ENCODE data around the gene GSC2.

GSC2 gene

DNA sequence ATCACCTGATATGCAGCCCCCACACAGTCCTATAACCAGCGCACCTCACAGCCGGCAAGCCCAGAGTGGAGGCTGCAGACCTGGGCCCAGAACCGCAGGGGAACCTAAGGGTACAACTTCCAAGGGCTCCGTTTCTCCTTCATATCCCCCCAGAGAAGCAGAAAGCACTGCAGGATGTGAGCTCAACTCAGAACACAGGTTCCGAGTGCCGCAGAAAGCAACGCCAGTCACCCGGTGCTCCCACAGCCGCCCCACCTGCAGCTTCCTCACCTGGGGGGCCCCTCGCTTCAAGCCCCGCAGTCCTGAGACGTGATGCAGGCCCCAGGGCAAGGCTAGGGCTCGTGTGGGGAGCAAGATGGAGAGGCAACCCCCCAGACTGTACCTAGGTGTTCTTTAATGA, 16.5 kb downstream of the GSC2 start:
- DNase-seq (ENCODE audit: low read depth): no peak

DNA sequence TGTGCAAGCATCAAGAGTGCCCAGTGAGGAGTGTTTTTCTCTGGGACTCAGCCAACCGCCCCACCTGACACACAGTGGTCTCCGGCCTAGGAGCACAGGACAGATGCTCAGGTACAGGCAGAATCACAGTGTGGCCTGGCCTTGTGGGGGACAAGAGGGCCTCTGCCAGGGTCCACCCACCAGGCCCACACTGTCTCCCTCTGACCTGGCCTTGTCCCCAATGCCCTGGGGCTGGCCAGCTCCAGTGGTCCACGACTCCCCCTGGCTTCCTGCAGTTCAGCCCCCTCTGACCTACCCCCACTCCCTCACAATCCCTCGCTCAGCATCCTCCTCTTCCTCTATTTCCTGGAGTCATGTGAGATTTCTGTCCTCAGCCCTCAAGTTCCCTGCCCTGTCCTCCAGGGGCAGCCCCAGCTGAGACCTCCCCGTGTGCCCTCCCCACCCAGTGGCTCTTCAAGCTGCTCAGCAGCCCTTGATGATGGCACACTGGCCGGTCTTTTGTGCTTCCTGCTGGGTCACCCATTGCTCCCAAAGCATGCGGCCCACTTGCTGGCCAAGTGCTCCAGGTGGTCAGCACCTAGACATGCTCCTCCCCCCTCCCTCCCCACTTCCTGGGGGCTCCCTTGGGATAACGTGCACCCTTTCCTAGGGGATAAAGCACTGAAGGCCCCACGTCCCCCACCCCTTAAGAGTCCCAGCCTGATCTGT, 17.2 kb downstream of the GSC2 start:
- DNase-seq (ENCODE audit: low read depth): no peak

DNA sequence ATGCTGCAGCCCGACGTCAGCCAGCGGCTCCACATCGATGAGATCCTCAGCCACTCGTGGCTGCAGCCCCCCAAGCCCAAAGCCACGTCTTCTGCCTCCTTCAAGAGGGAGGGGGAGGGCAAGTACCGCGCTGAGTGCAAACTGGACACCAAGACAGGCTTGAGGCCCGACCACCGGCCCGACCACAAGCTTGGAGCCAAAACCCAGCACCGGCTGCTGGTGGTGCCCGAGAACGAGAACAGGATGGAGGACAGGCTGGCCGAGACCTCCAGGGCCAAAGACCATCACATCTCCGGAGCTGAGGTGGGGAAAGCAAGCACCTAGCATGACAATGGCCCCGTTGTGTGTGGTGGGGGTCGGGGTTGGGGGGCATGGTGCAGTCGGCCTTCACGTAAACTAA, 17.9 kb downstream of the GSC2 start:
- no peak for DNase-seq (ENCODE audit: low read depth)

DNA sequence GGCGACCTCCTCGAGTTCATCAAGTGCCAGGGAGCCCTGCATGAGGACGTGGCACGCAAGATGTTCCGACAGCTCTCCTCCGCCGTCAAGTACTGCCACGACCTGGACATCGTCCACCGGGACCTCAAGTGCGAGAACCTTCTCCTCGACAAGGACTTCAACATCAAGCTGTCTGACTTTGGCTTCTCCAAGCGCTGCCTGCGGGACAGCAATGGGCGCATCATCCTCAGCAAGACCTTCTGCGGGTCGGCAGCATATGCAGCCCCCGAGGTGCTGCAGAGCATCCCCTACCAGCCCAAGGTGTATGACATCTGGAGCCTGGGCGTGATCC, 18.4 kb downstream of the GSC2 start:
- no peak for DNase-seq (ENCODE audit: low read depth)

- no peak for DNase-seq (ENCODE audit: low read depth)
Measured at GRCh38 chr22:19130959-19131684, 19.0 kb downstream of the GSC2 start, which contains the start of gene TSSK2. Gene TSSK2 (plus strand): TSS chr22:19131308. CDS start chr22:19131400, 92 bp downstream.

GRCh38 chr22:19129871-19130270, 20.2 kb downstream of the GSC2 start:
- no peak for DNase-seq (ENCODE audit: low read depth)

- DNase-seq (ENCODE audit: low read depth): no peak
Measured at GRCh38 chr22:19128946-19129727, 21.0 kb downstream of the GSC2 start.

- no peak for DNase-seq (ENCODE audit: low read depth)
Measured at GRCh38 chr22:19128009-19128401, 22.1 kb downstream of the GSC2 start.

GRCh38 chr22:19127329-19128008, 22.6 kb downstream of the GSC2 start:
- DNase-seq (ENCODE audit: low read depth): no peak

DNA sequence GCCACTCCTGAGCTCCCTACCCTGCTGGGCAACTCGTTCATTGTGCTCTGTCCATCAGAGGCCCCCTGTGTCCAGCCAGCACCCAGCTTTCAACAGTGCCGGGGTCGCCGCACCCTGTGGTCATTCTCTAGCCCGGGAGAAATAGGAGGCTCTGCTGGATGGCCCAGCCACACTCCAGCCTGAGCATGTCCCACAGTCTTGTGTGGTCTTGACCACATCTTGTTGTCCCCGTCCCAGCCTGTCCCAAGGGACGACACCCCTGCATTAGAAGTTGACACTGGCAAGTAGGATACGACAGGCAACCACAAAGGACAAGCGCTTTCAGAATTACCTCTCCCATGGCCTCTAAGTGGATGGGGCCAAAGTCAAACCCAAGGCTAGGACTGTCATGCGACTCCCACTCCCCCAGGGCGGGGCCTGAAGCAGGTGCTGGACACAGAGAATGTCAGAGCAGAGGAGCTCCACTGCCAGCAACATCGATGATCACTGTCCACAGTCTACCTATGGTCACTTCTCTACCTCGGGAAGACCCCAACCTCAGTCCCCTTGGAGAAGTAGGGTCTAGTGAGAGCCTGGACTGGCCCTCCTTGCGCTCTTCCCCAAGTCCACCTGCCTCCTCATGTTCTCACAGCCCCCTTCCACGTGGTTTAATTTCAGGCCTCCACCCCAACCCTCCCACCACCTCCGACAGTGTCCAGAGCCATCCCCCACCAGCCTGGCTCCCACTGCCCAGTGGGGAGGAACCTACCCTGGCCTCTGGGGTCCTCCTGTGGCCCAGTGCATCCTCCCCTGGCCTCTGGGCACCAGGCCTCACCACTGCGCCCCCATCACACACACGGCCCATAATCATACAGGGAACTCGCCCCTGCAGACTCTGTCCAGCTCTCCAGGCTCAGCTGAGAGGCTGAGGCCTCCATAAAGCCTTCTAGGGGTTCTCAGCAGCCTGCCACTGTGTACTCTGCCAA, 23.5 kb downstream of the GSC2 start:
- DNase-seq (ENCODE audit: low read depth): no peak

DNA sequence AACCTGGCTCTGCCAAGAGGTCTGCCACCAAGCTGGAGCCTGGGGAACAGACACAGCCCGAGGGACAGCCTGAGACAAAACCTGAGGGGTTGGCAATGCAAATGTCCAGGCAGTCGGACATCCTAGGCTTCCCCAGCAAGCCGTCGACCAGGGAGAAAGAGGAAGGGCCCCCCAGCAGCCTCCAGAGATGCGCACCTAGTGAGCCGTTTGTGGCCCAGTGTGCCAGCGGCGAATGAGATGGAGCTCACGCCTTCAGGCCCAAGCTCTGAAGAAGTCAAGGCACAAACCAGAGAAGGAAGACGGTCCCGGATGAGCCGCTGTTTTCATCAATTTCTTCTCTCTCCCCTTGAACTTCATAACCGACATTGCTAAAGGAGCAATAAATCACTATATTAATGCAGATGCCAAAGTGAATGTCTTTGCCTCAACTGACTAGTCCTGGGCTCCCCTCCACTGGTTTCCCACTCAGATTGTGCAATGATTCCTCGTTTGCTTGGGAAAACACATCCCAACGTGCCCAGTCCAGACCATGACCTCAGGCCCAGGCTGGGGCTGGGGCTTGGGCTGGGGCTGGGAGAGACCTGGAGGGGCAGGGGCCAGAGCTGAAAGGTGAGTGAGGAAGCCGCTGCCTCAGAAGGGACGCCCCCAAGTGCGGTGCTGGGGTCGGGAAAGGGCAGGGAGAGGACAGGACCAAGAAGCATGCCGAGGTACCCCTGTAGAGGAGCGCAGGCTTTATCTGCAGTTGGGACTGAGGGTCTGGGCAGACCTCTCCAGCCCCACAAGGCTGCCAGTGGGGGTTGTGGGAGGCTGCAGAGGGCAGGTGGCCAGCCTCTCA, 24.4 kb downstream of the GSC2 start:
- DNase-seq (ENCODE audit: low read depth): no peak

DNA sequence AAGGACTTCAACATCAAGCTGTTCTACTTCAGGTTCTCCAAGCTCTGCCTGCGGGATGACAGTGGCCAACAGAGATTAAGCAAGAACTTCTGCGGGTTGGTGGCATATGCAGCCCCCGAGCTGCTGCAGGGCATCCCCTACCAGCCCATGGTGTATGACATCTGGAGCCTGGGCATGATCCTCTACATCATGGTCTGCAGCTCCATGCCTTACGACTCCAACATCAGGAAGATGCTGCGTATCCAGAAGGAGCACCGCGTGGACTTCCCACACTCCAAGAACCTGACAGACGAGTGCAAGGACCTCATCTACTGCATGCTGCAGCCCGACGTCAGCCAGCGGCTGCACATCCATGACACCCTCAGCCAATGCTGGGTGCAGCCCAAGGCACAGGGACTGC, 25.1 kb downstream of the GSC2 start:
- DNase-seq (ENCODE audit: low read depth): no peak

- no peak for DNase-seq (ENCODE audit: low read depth)
Measured at GRCh38 chr22:19124377-19124776, 25.7 kb downstream of the GSC2 start.

DNA sequence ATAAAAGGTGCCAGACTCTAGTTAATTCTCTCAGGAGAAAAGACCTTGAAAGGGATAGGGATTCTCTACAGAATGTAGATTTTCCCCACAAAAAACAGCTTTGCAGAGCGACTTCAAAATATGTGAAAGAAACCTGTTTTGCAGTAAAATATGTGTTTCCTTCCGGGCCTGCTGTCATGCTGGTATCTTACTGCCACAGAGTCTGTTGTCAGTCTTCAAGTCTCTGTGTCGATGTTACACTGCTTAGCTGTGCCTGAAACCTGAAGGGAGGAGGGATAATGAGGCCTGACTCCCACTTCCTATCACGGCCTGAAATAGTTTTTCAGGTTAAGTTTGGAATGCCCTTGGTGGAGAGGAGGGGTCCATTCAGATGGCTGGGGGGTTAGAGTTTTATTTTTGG, 26.2 kb downstream of the GSC2 start:
- DNase-seq (ENCODE audit: low read depth): no peak

DNA sequence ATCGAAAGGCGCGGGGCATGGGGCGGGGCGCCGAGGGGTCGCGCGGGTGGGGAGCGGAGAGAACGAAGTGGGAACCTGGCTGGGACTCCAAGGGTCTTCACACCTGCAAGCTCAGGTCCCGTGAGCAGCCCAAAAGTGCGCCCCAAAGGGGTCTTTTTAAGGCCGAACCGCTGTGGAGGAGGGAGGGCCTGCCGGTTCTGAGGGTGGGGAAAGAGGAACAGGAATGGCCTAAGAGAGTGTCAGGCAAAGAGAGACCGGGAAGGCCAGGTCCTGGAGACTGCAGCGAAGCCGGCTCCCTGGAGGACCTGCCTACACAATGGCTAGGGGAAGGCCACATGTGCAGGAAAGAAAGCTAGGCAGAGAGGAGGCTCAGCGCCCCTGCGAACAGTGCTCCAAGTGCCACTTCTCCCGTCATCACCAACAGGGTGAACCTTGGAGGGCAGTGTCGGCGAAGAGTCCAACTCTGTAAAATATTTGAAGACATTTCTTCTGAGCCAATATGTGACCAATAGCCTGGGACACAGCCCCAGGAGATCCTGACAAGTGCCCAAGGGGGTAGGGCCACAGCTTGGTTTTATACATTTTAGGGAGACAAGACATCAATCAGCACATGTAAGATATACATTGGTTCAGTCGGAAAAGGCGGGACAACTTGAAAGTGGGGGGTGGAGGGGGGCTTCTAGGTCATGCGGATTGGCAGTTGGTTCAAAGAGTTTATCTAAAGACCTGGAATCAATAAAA, 27.2 kb downstream of the GSC2 start:
- no peak for DNase-seq (ENCODE audit: low read depth)

- peak; percentile 93 for DNase-seq (ENCODE audit: low read depth)
Measured at GRCh38 chr22:19122143-19122751, 27.8 kb downstream of the GSC2 start, which contains the start of gene DGCR2. Gene DGCR2 (minus strand): TSS chr22:19122412. CDS start chr22:19122206, 206 bp downstream.

DNA sequence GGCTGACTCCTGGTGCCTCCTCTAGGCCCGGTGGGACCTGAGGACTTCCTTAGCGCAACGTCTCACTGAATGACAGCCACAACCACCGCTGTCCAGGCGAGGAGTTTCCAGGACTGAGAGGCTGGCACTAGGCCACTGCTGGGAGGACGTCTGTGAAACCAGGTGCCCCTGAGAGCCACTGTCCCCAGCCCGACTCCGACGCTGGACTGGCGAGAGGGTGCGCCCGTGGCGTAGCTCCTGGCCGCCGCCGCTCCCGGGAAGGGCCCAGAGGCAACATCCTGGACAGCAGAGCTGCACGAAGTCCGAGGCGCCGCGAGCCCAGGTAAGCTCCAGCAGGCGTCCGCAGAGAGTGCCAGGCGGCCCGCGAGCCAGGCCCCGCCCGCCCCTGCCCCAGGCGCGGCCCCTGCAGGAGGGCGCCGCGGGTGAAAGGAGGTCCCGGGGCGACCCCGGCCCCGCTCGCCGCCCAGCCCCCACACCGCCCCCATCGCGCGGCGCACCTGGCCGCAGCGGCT, 28.4 kb downstream of the GSC2 start:
- DNase-seq (ENCODE audit: low read depth): peak; percentile 19

DNA sequence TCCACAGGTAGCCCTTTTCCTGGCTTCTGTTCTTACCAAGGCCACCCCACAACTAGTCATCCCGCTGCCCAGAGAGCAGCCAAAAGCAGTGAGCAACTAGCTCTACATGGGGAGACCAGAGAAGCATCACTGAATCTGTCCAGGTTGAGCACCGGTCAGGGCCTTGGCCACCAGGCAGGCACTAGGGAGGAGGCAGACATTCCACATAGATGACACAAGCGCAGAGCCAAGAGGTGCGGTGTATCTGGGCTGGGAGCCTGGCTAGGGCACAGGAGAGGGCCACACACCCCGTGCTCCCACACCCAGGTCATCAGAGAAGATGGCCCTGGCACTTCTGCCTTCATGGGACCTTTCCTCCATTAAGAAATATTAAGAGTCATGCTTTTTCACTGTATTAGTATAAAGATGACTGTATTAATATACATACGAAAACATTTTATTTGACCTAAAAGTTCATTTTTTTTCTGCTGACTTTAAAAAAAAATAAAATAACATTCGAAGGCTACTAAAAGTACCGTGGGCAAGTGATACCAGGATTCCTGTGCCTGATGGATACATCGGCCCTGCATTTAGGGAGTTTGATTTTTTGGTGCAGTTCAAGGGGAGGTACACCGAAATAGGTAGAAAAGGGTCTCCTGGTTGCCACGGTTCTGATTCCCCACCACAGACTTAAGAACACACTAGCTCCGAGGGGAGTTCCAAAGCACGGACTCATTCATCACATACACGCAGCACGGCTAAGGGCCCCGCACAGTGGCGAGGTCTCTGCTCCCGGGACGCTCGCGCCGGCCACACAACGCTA, 29.1 kb downstream of the GSC2 start:
- no peak for DNase-seq (ENCODE audit: low read depth)

All from stimulated activated CD8-positive, alpha-beta memory T cell treated with anti-CD3 and anti-CD28 coated beads, Interleukin-12 subunit alpha, Interleukin-12 subunit beta, amount 100 ng/mL, for 4 hours (primary cell).